AG09309 (cell line): ENCODE data around the gene MTHFD1L.

Experiments
- DNase-seq: peaks from one replicate; pipeline ENCODE4 v3.0.0-alpha.2; 2010; ENCODE audit warnings: low read depth
- H3K4me3 ChIP-seq: 2 replicates; pipeline ENCODE4 v1.5.1; 2011; ENCODE audit warnings: mild to moderate bottlenecking, low read depth, low read length, moderate library complexity; ENCODE audit not compliant: control insufficient read depth
- TF ChIP-seq, protein P1 (sequence below): IDR thresholded peaks from 2 replicates; pipeline ENCODE4 v1.5.1; 2011; ENCODE audit warnings: mild to moderate bottlenecking, low read depth, low read length, inconsistent platforms; ENCODE audit not compliant: insufficient read depth, control insufficient read depth; ENCODE audit errors: missing control alignments

MTHFD1L gene

DNA sequence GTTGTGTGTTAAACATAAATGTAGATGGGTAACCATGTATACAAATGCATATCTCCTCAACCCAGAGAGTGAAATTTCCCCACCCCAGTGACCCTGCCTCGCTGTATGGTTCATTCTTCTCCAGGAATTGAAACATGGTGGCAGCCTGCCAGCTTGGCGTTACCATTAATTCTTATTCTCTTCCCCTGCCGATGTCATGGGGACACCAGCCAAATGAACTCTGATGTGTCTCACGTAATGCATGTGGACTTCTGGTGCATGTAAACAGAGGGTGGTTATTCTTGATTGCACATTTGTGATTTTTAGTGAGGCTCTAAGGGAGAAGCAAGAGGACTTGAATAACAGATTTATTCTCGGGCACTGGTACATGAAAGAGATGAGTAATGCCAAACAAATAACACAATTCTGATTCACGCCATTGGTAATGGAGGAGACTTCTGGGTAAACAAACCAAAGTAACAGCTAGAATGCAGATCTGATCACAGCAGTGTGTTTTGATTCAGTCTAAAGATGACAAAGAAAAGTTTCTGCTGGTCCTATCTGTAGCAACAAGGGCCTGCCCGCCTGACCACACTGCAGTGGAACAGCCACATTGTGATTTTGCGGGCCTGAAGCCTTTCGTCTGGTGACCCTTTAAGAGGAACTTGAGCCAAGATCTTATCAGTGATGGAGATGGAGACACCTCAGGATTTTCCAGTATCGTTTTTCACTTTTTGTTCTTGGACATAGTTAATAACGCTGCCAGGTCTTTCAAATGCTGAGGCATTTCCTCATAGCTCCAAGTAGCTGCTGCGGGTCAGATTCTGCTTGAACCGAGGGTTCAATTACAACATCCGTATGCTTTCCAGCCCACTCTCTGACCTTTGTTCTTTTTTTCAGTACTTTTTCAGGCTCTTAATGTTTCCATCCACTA, 202.4 kb downstream of the MTHFD1L start:
- TF ChIP-seq, protein P1, sequence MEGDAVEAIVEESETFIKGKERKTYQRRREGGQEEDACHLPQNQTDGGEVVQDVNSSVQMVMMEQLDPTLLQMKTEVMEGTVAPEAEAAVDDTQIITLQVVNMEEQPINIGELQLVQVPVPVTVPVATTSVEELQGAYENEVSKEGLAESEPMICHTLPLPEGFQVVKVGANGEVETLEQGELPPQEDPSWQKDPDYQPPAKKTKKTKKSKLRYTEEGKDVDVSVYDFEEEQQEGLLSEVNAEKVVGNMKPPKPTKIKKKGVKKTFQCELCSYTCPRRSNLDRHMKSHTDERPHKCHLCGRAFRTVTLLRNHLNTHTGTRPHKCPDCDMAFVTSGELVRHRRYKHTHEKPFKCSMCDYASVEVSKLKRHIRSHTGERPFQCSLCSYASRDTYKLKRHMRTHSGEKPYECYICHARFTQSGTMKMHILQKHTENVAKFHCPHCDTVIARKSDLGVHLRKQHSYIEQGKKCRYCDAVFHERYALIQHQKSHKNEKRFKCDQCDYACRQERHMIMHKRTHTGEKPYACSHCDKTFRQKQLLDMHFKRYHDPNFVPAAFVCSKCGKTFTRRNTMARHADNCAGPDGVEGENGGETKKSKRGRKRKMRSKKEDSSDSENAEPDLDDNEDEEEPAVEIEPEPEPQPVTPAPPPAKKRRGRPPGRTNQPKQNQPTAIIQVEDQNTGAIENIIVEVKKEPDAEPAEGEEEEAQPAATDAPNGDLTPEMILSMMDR = no peak
- DNase-seq = peak; percentile 86
- no peak overlapping the region for H3K4me3 ChIP-seq

DNA sequence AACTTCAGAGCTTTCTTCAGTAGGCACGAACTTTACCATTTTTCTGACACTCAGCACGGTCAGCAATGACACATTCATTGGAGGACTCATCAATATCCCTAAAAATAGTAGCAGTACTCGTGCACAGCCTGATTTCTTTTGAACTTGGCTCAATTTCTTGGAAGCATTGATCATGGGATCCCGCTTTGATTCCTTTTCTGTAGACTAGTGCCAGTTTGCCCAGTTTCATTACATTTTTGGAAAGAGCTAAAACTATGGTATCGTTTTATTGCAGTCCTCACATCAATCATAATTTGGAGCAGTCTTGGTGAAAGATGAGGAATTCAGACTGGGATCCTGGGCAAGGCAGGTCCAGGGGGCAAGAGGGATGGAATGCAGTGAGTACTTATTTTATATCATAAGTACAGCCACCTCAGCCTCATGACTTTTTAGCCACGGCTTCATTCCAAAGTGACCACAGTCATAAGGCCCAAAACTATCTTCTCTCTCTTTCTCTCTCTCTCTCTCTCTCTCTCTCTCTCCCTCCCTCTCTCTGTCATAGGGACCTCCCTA, 203.3 kb downstream of the MTHFD1L start:
- DNase-seq = peak; percentile 46
- TF ChIP-seq, protein P1 = no peak
- H3K4me3 ChIP-seq = no peak overlapping the region

DNA sequence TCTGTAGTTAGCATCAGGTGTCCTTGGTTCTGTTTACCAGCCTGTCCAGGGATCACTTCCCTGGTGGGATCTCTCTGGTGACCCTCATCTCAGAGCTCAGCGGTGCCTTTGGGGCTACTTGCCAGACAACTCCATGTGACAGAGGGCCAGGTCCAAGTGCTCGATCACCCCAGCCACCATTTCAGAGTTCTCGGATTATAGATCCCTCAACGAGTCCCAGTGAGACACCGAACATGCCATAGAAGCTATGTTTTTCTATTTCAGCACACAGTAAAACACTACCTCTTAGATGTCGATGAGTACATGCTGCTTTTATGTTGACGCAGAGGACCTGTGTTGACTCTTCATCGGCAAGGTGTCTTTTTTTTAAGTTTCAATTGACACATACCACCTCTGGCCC, 204.1 kb downstream of the MTHFD1L start:
- H3K4me3 ChIP-seq = no peak overlapping the region
- TF ChIP-seq, protein P1 = no peak
- no peak for DNase-seq

DNA sequence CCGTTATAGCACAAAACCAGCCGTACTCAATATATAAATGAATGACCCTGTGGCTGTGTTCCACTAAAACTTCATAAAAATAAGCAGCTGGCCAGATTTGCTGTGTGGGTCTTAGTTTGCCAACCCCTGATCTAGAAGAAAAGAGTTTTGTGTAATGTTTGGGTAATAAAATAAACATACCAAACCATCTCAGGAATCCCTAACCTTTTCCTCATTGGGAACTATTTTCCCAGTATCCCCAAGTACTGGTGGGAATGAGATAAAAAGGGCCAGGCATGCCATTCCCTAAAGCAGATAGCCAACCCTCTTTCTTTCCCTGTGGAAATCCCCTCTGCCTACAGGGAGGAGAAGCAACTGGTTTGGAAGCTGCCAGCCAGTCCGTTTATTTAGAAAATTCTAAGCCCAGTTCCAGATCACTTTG, 205.1 kb downstream of the MTHFD1L start:
- TF ChIP-seq, protein P1 = no peak
- peak; percentile 61 for DNase-seq

DNA sequence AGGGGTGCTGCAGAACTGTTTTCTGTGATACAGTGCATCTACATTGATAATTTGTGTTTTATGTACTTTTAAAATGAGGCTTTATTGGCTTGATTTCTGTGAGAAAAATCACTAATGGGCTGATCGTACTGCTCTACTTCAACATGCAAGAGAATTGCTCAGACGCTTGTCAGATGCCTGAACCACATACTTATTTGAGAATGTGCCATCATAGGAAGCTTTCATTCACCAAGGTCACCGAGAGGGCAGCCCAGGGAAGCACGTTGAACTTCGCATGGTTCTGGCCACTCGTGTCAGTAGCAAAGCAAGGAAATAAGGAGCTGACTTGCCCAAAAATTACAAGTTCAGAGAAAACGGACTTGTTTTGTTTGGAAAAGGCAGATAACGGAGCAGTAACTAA, 205.8 kb downstream of the MTHFD1L start:
- peak; percentile 78 for DNase-seq
- peak overlapping the region; percentile 9 for H3K4me3 ChIP-seq
- TF ChIP-seq, protein P1 = no peak

More for the DNA sequence above, 205.1 kb downstream of the MTHFD1L start:
- H3K4me3 ChIP-seq = peak overlapping the region; percentile 9

DNA sequence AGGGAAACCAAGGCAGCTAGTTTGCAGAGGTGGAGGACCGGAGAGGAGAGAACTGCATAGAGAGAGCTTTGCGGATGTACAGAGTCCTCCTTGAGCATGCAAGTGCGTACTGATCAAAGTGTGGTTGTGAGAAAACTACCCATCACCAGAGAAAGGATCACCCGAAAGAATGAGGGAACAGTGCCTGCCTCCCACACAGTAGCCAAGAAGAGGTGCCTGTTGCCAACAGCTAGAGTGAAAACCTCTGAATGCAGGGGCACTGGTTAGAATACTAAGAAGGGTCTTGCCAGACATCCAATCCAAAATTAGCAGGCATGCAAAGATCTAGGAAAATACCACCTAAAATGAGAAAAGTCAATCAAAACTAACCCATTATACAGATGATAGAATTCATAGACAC, 207.6 kb downstream of the MTHFD1L start:
- no peak for DNase-seq
- TF ChIP-seq, protein P1 = no peak

More for the DNA sequence above, 207.6 kb downstream of the MTHFD1L start:
- no peak overlapping the region for H3K4me3 ChIP-seq
